HG03378 (cell line): ENCODE results near the gene AMBRA1.

Experiments
- ATAC-seq: cut with Tn5 transposase; IDR thresholded peaks from one replicate; pipeline ENCODE4 v1.9.1; 2021; ENCODE audit warnings: mild to moderate bottlenecking, moderate library complexity; ENCODE audit not compliant: unreplicated experiment

AMBRA1 gene

DNA sequence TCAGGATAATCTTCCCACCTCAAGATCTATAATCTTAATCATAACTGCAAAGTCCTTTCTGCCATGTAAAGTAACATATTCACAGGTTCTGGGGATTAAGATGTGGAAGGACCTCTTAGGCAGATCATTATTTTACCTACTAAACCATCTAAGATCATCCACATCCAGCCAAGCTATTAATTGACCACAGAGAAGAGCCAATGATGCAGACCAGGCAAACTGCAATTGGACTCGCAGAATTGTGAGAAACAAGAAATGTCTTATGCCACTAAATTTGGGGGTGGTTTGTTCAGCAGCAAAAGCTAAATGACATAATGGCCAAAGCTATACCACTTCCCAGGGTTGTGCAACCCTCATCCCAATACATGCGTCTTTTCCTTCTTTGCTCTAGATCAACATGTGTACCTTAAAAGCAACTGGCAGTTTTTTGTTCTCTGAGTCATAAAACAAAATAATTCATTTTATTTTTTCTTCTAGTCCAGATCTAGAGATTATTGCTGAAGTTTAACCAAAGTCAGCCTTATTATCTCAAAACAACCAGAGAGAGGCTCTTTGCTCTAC is 113.6 kb downstream of the AMBRA1 start:
- no peak for ATAC-seq

- ATAC-seq: no peak
Measured at GRCh38 chr11:46479601-46480000, 114.2 kb downstream of the AMBRA1 start.

- ATAC-seq: no peak
Measured at GRCh38 chr11:46478196-46478595, 115.6 kb downstream of the AMBRA1 start.

DNA sequence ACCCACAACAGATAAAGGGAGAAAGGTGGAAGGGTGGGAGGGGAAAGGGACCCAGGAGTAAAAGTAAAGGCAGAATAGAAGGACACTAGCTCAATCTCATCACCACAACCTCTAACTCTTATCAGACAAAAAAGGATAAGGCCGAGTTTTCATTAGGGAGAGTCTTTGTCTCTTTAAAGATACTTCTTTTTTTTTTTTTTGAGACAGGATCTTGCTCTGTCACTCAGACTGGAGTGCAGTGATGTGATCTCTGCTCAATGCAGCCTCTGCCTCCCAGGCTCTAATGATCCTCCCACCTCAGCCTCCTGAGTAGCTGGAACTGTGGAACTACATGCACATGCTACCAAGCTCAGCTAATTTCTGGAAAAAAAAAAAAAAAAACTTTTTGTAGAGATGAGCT is 116.7 kb downstream of the AMBRA1 start:
- no peak for ATAC-seq

DNA sequence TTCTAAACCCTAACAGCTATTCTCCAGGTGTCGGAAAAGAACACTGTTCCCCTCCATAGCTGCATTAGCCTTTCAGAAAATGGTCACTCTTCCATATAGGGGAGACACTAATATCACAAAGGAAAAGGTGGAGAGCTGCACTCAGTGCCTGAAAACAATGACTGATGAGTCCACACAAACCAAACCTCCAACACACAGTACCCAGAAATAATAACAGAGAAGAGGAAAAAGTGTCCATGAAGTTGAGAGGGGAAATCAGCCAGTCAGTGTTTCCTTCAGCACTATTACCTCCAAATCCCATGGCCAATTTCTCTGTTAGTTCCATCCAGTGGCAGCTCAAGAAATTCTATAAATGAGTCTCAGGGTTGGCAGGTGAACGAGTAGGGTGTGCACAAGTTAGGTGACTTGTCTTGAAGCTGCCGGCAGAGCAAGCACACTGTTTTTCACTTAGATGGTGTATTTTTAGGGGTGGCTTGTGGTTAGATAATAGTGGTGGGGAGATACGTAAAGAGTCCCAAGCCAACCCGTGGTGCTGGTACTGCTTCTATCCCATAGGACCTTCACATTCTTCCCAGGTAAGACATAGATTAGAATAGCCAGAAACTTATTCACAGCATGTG is 117.8 kb downstream of the AMBRA1 start:
- no peak for ATAC-seq

GRCh38 chr11:46475051-46475925 is 118.5 kb downstream of the AMBRA1 start:
- ATAC-seq: no peak

GRCh38 chr11:46472662-46472994 is 121.2 kb downstream of the AMBRA1 start:
- ATAC-seq: no peak

- no peak for ATAC-seq
Measured at GRCh38 chr11:46471943-46472661, 121.7 kb downstream of the AMBRA1 start.

GRCh38 chr11:46469926-46470325 is 123.9 kb downstream of the AMBRA1 start:
- ATAC-seq: no peak

DNA sequence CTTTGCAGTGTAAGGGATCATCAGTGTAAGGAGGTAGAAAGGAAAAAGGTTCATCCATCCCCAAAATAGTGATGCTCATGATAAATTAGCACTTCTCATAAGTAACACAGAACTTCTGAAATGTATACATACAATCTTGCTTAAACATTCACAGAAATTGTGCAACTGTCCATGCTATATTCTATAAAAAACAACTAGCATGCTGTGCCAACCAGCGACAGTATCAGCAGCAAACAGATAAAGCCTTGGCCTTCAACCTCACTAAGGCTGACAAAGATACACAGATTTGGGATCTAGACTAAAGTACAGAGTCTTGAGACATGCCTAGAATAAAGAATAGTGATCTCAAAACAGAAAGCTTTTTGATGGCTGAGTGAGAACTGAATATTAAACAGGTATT is 128.1 kb downstream of the AMBRA1 start:
- ATAC-seq: no peak

DNA sequence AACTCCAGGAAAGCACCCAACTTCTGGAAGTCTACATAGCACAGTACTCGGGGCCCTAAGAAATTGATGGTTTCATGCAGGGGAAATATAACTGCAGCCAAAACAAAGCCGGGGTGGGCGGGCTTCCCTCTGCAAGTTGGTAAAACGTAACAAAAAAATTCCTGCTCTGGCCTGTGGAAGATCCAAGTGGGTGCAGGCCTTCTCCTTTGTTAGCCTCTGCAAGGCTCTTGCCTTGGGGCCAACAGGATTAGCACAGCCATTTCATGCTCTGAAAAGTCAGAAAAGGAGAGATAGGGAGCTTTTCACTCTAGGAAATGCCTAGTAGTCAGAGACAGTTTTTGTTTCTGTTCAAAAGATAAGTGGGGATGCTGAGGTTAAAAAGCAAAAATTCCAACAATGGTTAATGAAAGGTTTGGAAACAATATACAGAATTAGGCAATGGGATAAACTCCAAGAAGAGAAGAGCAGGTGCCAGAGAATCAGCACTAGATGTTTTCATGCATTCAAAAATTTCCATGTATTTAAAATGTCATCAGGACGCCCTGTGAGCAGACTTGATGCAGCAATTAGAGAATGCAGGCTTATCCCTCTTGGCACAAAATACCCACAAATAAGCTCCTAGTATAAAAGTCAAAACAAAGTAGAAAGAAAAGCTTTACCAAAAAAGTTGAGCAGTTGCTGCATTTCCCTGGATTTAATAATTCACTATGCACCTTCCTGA is 130.0 kb downstream of the AMBRA1 start:
- no peak for ATAC-seq

- ATAC-seq: no peak
Measured at GRCh38 chr11:46461461-46461927, 132.3 kb downstream of the AMBRA1 start.

DNA sequence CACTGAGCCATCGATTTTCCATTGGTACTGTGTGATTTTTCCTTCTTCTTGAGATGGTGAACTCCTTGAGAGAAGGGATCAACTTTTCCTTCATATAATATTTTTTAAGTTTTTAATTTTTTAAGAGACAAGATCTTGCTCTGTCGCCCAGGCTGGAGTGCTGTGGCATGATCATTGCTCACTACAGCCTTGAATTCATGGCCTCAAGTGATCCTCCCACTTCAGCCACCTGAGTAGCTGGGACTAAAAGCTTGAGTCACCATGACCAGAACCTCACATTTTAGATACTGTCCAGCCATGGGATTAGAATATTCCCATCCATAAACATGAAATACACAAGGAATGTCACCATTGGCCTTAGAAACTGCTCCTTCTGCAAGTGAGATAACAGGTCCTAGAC is 135.3 kb downstream of the AMBRA1 start:
- ATAC-seq: no peak

GRCh38 chr11:46457659-46458424 is 136.0 kb downstream of the AMBRA1 start:
- no peak for ATAC-seq

DNA sequence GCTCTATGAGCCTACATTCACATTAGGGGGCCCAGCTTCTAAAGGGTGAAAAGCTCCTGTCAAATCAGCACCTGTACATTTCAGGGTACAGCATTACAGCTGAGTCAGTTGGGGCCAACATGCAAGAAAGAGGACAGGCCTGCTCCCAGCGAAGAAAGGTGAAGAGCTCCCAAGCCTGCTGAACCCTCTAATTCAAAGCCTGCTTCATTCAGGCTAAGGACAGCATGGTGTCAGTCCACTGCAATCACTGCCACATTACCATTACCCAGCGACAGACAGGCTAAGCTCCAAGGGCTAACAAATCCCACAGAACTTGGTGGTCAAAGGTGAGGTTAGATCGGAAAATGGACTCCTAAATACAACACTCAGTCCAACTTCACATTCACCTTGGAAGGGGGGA is 136.8 kb downstream of the AMBRA1 start:
- ATAC-seq: no peak

GRCh38 chr11:46456269-46457001 is 137.4 kb downstream of the AMBRA1 start:
- no peak for ATAC-seq

- no peak for ATAC-seq
Measured at GRCh38 chr11:46455834-46456233, 138.0 kb downstream of the AMBRA1 start.

- no peak for ATAC-seq
Measured at GRCh38 chr11:46452918-46453517, 140.8 kb downstream of the AMBRA1 start.

DNA sequence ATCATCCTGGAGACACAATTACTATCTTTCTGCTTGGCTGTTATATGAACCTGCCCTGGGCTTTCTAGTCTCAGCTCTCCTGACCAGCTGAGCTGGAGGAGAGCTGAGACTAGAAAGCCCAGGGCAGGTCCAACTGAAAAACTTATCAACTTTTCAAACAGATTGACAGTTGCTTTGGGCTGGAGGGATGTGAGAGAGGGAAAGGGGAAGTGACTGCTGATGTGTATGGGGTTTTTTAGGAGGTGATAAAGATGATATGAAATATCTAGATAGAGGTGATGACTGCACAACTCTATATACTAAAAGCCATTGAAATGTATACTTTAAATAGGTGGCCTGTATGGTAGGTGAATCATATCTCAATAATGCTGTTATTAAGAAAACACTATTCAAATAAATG is 142.1 kb downstream of the AMBRA1 start:
- ATAC-seq: no peak
